HG02981 (cell line): ENCODE data around the gene CD164L2.
A peak's percentile ranks its signal among the peaks of the same experiment; 100 is the strongest.
"Not testable (repeated sequence)": the region's sequence is repeated elsewhere in the genome, so short reads cannot be mapped to it uniquely, and the experiment has no call there.

Source experiments
- ATAC-seq: cut with Tn5 transposase; IDR thresholded peaks from one replicate; pipeline ENCODE4 v1.9.1; 2021; ENCODE audit warnings: mild to moderate bottlenecking, moderate library complexity; ENCODE audit not compliant: unreplicated experiment

The CD164L2 gene

GRCh38 chr1:27405598-27406361 lies 22.6 kb upstream of the CD164L2 start:
- ATAC-seq: not testable (repeated sequence)

- ATAC-seq: no peak
These were observed 21.9 kb upstream of the CD164L2 start for GRCh38 chr1:27405074-27405473.

DNA sequence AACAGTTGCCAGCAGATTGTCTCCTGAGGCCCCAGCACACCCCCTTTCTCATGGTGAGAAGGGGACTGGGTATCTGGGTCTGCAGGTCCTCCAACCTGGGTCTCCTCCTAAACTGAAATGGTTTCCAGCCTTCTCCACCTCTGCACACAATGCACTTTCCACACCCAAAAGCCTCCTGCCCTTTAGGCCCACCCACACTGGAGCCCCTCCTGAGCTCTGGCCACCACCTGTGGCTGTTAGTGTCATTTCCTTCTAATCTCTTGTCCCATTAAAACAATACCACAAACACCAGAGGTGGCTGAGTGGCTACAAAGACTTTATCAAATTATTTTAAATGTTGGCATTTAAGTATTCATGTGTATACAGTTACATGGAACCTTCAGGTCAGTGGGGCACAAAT lies 20.8 kb upstream of the CD164L2 start:
- ATAC-seq: no peak

DNA sequence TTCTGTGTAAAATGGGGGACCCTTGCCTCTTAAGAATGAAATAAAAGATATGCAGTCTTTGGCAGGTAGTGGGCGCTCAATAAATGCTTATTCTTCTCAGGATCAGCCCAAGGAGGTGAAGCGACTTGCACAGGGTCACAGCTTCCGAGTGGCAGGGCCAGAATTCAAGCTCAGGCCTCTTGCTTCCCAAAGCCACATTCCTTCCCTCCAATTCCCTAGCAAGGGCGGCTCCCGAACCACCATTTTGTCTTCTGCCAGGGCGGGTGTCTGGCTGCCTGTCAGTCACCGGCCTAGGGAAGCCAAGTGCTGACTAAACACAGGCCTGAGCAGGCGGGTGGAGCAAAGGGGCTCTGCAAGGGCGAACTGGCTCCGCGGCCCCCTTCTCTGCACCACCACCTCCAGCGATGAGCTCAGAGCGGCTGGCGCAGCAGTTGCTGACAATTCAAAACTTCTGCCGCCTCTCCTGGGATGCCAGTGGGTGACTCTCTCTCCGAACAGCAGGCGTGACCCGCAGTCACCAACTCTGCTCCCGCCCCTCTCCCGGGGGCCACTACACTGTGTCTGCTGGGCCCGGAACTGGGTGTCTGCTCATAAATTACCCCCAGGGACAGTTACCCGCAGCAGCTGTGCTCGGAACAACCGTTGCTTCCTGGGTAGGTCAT lies 20.1 kb upstream of the CD164L2 start:
- no peak for ATAC-seq

DNA sequence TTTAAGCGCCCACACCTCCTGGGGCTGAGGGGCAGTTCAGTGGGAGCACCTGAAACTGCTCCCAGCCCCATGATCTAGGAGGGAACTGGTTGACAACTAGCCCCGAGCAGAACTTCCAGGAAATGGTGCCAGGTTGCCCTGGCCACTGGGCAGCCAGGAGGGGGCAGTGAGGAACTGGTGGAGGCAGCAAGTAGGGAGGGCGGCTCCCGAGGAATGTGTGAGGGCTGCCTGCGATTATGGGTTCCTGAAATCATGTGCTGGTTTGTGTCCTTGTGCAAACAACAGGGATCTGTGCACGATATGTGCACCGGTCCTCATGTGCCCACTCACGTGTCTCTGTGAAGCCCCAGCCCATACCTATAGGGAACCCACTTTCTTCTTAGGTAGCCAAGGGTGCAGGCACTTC lies 19.2 kb upstream of the CD164L2 start:
- no peak for ATAC-seq

GRCh38 chr1:27400963-27401341 lies 17.8 kb upstream of the CD164L2 start:
- no peak for ATAC-seq

DNA sequence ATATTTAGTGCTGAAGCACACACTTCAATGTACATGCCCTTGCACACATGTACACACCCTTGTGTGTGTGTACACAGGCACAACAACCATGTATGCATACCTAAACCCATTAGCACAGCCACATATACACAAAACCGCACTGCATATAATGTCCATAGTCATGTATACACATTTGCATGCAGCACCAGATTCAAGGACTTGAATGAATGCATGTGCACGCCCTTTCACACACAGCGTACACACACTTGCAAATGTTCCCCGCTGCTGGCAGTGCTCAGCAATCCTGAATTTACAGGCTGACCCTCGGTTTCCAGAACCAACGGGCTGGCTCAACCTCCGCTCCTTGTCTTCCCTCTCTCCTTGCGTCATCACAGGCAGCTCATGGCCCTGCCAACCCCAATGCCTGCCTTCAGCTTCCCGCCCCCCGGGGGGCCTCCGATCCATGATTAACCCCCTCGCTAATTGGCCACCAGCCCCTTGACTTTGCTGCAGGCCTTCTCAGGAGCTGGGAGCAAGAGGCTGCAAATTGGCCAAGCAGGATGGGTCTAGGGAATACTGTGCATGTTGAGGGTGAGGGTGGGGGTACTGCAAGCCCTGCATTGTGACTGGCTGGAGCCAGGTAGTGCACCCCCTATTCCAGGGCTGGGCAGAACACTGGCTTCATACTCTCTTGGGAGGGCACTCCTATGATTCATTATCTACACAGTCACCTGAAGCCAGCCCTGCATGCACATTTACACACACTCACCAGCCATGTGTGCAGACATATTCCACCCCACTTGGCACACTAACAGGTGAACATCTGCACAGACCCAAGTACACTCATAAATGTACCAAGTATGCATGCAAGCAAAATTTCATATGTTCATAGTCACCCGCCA lies 17.2 kb upstream of the CD164L2 start:
- no peak for ATAC-seq

DNA sequence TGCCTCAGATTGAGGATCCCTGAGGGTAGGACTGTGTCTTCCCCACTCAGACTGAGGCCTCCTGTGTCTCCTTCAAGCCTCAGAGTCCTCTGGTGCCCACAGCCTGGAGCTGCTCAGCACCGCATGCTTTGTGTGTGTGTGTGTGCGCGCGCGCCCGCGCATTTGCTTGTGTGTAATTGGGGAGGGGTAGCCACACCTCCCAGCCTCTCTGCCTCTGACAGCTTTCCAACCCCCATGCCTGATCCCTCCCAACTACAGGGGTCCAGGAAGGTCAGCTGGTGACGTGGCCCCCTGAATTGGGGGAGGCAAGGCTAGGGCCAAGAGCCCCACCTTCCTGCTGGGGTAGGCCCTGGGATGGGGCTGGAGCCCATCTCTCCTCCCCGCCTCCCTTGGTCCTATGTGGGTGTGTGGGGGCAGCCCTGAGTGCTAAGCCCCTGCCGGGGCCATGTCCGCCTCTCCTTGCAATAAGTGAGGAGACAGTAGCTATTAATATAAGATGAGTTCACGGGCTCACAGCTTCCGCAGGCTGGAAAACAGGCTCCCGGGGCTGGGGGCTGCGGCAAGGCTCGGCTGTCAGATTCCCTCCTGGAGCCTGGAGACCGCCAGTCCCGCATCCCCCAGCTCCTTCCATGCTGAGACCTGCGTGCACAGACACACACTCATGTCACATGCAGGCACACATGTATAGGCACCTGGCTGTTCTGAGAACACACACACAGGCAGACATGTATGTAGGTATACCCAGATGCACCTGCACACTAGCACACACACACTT lies 16.3 kb upstream of the CD164L2 start:
- no peak for ATAC-seq

GRCh38 chr1:27398405-27399149 lies 15.4 kb upstream of the CD164L2 start:
- no peak for ATAC-seq

DNA sequence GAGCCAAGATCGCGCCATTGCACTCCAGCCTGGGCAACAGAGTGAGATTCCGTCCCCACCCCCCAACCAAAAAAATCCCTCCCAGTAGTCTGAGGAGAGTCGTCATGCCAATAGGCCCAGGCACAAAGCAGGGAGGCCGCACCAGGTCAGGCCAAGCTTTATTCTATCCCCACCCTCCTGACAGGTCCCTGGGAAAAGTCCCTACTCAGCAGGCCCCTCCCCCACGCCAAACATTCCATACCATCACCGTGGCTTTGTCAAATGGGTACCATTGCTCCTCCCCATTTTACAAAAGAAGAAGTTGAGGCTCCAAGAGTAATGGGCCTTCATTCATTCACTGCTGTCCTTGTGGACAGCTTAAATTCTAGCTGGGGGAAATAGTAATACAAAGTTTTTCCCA lies 14.6 kb upstream of the CD164L2 start:
- ATAC-seq: no peak

DNA sequence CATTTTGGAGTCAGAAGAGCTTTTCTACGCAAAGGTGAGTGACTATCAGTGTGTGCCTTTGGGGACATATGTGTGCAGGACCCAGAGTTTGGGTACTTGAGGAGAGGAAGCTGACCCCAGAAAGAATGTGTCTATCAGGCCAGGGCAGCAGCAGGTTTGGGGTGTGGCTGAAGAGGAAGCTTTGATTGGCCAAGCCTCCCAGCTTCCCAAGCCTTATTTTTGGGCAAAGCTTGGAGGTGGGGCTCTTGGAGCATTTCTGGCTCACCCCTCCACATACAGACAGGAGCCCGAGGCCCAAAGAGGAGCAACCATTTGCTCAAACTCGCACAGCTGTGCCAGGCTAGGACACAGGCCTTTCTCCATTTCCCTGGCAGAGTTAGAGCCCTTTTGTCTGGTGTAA lies 14.0 kb upstream of the CD164L2 start:
- ATAC-seq: no peak

DNA sequence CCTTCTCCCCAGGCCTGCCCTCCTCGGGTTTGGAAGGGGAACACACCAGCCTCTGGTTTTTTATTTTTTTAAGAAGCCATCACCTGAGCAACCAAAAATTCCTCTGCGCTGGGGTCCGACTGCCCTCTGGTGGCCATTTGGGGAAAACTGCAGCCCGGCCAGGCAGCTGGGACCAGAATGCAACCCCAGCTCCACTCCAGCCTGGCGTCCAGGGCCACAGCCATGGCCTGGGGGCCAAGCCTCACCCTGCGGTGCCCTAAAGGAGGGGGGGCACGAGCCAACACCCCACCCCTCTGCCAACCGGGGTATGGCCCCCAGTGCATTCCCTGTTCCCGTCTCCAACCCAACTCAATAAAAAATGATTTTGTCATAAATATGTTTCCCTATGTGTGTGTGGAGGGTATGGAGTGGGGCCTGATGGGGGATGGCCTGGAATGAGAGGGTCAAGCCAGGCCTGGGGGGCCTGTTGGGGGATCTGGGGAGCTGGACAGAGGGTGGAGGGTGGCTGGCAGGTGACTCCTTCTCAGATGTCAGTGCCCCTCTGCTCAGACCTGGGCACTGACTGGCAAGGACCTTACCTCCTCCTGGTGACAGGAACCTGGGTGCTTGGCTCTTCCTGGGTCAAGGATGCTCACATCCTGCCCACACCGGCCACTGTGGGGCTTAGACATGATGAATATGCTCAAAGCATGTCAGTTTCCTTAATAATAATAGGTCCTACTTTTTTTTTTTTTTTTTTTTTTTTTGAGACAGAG lies 12.5 kb upstream of the CD164L2 start:
- ATAC-seq: no peak

DNA sequence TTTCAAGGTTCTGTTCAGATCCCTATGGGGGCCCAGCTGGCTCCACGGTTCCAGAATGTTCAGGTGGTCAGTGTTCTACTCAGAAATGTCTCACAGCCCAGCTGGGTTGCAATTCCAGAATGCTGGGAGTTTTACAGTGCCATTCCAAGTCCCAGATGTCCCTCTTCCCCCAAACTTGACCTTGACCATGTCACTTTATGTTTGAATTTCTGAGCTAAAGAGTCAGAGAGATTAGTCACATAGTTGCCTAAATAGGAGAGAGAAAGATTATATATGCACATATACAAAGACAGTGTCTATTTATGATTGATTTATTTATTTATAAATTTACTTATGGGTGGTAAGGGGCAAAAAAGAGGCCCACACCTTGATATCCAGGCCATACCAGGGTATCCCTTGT lies 11.8 kb upstream of the CD164L2 start:
- no peak for ATAC-seq

GRCh38 chr1:27394282-27394658 lies 11.1 kb upstream of the CD164L2 start:
- no peak for ATAC-seq

GRCh38 chr1:27393641-27394281 lies 10.6 kb upstream of the CD164L2 start:
- ATAC-seq: no peak

DNA sequence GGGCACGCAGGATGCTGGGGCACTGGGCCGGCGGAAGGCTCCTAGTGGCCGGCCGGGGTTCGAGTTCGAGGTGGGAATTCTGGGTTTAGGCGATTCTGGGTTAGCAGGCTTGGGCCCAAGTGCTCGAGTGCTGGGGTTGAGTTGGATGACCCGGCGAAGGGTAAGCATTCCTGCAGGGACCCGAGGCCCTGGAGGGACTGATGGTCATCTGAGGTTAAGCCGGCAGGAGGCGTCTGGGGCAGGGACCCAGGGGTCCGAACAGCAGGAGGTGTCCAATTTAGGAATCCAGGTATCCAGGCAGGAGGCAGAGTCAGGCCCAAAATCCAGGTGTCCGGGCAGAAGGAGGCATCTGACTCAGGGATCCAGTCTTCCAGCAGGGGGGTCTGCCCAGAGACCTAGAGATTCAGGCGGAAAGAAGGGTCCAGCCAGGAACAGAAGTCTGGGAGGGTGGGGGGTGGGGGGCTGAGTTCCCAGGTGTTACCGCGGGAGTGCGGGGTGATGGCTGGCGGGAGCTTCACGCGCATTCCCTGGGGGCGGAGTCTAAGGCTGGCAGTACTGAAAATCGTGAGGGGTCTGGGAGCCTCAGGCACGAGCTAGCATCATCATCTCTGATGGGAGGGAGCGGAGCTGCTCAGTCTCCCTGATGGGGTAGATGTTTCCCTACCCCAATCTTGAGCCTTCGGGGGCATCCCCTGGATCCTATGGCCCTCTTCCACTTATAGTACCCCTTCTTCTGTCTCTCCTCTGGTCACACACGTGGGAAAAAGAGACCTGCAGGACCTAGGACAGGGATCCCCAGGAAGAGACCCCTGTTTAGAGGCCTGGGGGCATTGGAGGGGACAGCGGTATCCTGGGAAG lies 9.9 kb upstream of the CD164L2 start:
- no peak for ATAC-seq

- ATAC-seq: peak; percentile 81
These were observed 9.1 kb upstream of the CD164L2 start, which contains the start of gene GPR3 for GRCh38 chr1:27392096-27392777. Gene GPR3, plus strand, starts transcription at chr1:27392622. Its CDS starts 1,177 bp downstream, at chr1:27393799.
